Measurements from ENCODE around the gene PER1. TPM values are rescaled to one million over a fixed set of nuclear protein-coding genes. Genes with fewer than 3 reads are reported as not detected.

Gene PER1
- total RNA-seq, 1 donor from 2014 or later: 123 TPM

Other genes starting within 250 kb of the PER1 start
- gene RNF227, start 236.1 kb downstream of the PER1 start, total RNA-seq: 3.5 TPM
- gene KCNAB3, start 222.5 kb downstream of the PER1 start, total RNA-seq: 2.5 TPM
- 147 TPM for gene TRAPPC1, start 220.5 kb downstream of the PER1 start, total RNA-seq
- 32.1 TPM for gene CNTROB, start 220.2 kb downstream of the PER1 start, total RNA-seq
- gene GUCY2D, start 149.8 kb downstream of the PER1 start, total RNA-seq: 0.63 TPM
- 14.0 TPM for gene ALOX15B, start 113.3 kb downstream of the PER1 start, total RNA-seq
- gene ALOX12B, start 64.7 kb downstream of the PER1 start, total RNA-seq: 0.43 TPM
- not detected for gene ALOXE3, start 33.9 kb downstream of the PER1 start, total RNA-seq
- gene HES7, start 28.3 kb downstream of the PER1 start, total RNA-seq: 0.78 TPM
- gene VAMP2, start 10.5 kb upstream of the PER1 start, total RNA-seq: 73.8 TPM
- gene TMEM107, start 24.0 kb upstream of the PER1 start, total RNA-seq: 22.5 TPM
- gene BORCS6, start 37.8 kb upstream of the PER1 start, total RNA-seq: 12.4 TPM
- 1.9 TPM for gene AURKB, start 58.2 kb upstream of the PER1 start, total RNA-seq
- 66.3 TPM for gene CTC1, start 95.7 kb upstream of the PER1 start, total RNA-seq
- 31.4 TPM for gene PFAS, start 96.9 kb upstream of the PER1 start, total RNA-seq
- gene RANGRF, start 136.3 kb upstream of the PER1 start, total RNA-seq: 22.0 TPM
- gene SLC25A35, start 143.0 kb upstream of the PER1 start, total RNA-seq: 17.8 TPM
- gene ARHGEF15, start 157.8 kb upstream of the PER1 start, total RNA-seq: 7.9 TPM
- gene ODF4, start 187.4 kb upstream of the PER1 start, total RNA-seq: not detected
- gene RPL26, start 230.8 kb upstream of the PER1 start, total RNA-seq: 1,147 TPM
- gene RNF222, start 245.4 kb upstream of the PER1 start, total RNA-seq: not detected

All from mucosa of gallbladder (tissue), 1 donor.